Effector CD8-positive, alpha-beta T cell (primary cell): ENCODE data around the gene NAA20.

Source experiments
- DNase-seq: peaks from one replicate; lab custom pipeline; 2025; lab: John Stamatoyannopoulos, UW
- total RNA-seq, 4 experiments: gene quantifications; one replicate each; lab custom pipeline; 2026; lab: John Stamatoyannopoulos, UW

The NAA20 gene
- 25.5 to 48.8 (median 28.2) reads per million in 4 experiments for total RNA-seq

GRCh38 chr20:20017001-20017843 lies at the start of gene NAA20:
Gene NAA20, plus strand, starts transcription at chr20:20017362. Its CDS starts 35 bp downstream, at chr20:20017397.
- peak; percentile 79 for DNase-seq

DNA sequence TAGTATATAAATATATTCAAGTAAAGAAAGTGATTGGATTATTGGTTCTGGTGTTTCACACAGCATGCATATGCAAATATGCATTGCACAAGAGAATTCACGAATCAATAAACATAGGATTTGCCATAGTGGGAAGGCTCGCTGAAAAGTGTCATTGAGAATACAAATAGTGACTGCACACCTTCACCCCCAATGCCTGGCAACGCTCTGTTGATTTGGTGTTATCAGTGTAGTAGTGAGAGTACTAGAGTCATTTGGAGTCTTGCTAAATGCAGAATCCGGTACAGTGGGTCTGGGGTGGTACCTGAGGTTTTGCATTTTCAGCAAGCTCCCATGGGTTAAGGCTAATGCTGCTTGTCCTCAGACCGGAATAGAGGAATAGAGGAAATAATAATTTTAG lies 49.7 kb upstream of the NAA20 start:
- DNase-seq: no peak

GRCh38 chr20:19968028-19968427 lies 49.1 kb upstream of the NAA20 start:
- no peak for DNase-seq

GRCh38 chr20:19968466-19969073 lies 48.6 kb upstream of the NAA20 start:
- no peak for DNase-seq

DNA sequence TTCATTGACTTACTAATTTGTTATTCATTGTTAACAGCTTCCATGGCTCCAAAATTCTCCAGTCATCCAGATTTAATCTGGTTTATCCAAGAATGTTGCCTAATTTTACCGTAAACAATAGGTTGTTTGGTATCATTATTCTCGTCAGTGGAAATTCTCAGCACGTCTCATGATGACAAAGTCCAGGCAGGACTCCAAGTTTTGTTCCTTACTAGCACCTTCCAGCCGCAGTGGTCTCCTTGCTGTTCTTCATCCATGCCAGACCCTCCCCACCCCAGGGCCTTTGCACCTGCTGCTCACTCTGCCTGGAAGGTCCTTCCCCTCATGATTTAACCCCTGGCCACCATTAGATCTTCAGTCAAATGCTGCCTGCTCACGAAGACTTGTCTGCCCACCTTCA lies 48.1 kb upstream of the NAA20 start:
- no peak for DNase-seq

DNA sequence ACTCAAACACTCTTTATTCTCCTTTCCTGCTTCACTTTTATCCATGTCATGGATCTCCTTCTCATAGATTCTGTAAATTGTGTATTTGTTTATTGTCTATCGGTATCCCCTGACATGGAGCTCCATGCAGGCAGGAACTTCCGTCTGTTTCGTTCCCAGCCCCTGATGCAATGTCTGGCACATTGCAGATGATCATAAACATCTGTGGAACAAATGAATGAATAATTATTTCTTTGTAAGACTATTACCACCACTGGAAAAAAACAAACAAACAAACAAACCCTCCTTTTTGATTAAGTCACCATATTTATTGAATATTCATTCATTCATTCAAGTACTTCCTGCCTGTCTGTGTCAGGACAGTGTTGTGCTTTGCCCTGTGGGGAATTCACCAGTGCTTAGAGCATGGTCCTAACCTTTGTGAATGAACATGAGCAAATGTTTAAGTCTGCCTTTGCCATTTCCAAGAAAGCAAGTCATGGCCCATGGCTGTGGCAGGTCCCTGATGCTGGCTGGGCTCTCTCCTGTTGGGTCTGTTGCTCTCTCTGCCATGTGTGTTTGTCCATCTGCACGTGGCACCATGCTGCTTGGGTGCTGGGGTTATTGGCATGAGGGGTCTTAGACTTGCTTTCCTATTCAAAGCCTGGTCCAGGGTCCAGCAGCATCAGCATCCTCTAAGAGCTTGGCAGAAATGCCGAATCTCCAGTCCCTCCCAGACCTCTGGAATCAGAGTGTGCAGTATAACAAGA lies 47.5 kb upstream of the NAA20 start:
- no peak for DNase-seq

- DNase-seq: no peak
Measured at GRCh38 chr20:19970256-19970765, 46.9 kb upstream of the NAA20 start.

DNA sequence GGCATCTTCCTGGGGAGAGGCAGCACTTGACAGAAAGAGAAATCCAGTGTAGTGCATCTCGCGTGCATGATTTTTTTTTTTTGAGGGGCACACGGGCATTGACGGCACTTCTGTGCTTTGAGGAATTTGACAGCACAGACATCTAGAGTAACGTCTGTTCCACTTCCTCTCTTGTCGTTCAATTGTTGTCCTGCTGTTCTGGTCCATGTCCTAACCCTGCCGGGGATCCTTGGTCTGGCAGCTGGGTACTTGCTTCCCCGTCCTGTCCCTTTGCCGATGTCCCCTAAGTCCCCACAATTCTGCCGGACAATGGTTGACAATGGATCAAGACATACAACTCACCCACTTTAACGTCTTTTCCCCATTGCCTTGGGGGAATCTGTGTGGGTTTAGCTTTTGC lies 46.0 kb upstream of the NAA20 start:
- no peak for DNase-seq

DNA sequence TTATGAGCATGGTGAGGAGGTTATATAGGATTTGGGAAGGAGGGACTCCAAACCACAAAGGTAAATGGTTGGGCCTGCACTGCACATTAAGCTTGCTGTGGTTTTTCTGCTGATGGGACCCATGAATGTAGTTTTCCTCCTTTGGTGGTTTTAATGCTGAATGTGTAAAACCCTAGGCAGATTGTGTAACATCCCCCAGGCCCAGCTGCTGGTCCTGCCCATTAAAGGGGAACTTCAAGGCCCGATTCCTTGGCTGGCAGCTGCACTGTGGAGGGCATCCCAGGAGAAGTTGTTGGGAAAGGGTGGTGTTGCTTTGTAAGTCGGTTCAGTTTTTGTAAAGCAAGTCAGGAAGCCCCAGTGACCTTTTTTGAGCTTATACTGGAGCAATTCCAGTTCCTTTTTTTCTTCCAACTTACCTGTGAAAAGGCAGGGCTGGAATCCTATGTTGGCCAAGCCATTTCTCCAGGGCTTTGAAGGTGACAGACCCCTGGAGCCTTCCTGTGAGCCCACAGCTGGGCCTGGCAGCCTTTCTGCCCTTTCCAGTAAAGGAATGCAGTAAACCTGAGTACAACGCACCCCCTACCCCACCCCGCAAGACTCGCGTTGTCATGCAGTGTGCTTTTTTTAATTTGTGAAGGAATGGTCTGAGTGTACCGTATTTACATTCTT lies 43.1 kb upstream of the NAA20 start:
- DNase-seq: no peak

DNA sequence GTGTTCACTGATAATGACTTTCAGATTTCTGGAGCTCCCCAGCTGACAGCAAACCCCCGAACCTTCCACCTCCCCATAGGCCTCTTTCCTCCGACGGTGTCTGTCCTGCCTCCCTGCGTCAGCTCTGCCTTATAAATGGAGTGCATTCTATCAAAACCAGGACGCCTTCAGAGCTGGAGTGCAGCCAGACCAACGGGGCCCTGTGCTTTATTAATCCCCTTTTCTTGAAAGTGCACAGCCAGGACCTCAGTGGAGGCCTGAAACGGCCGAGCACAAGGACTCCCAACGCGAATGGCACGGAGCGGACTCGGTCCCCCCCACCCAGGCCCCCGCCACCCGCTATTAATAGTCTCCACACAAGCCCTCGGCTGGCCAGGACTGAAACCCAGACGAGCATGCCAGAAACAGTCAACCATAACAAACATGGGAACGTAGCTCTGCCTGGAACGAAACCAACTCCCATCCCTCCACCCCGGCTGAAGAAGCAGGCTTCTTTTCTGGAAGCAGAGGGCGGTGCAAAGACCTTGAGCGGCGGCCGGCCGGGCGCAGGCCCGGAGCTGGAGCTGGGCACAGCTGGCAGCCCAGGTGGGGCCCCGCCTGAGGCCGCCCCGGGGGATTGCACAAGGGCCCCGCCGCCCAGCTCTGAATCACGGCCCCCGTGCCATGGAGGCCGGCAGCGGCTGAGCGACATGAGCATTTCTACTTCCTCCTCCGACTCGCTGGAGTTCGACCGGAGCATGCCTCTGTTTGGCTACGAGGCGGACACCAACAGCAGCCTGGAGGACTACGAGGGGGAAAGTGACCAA lies 42.3 kb upstream of the NAA20 start:
- DNase-seq: no peak

DNA sequence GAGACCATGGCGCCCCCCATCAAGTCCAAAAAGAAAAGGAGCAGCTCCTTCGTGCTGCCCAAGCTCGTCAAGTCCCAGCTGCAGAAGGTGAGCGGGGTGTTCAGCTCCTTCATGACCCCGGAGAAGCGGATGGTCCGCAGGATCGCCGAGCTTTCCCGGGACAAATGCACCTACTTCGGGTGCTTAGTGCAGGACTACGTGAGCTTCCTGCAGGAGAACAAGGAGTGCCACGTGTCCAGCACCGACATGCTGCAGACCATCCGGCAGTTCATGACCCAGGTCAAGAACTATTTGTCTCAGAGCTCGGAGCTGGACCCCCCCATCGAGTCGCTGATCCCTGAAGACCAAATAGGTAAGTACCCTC lies 41.7 kb upstream of the NAA20 start:
- DNase-seq: no peak

DNA sequence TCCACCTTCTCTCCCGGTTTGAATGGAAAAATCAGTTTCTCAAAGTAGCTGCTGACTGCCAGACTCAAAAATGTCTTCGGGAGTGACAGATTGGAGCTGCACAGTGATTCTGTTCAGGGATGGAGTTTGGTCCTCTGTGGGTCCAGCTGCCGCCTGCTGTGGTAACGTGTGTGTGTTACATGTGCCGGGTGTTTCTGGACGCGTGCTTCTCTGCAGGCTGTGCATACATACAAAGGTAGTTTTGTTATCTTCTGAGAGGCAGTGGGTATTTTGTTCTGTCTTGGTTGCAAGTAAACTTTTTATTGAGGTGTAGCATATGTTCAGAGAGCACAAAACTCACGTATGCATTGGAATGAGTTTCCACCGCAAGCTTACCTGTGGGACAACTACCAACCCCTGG lies 41.3 kb upstream of the NAA20 start:
- no peak for DNase-seq

GRCh38 chr20:19976595-19977372 lies 40.4 kb upstream of the NAA20 start:
- no peak for DNase-seq

DNA sequence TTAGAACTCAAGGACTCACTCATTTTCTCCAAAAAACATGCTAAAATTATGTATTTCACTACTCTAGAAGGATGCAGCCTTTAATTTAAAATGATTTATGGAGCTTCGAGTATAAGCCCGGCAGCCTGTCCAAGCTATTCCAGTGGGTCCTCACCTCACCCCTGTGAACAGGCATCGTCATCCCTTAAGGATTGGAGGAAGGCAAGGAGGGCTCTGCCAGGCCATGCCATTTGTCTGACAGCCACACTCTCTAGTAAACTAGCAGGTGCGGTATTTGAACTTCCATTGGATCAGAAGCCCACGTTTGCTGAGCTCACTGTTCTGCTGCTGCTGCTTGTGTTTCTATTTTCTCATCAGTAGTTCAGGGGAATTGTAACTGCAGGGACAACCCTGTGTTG lies 39.8 kb upstream of the NAA20 start:
- no peak for DNase-seq

DNA sequence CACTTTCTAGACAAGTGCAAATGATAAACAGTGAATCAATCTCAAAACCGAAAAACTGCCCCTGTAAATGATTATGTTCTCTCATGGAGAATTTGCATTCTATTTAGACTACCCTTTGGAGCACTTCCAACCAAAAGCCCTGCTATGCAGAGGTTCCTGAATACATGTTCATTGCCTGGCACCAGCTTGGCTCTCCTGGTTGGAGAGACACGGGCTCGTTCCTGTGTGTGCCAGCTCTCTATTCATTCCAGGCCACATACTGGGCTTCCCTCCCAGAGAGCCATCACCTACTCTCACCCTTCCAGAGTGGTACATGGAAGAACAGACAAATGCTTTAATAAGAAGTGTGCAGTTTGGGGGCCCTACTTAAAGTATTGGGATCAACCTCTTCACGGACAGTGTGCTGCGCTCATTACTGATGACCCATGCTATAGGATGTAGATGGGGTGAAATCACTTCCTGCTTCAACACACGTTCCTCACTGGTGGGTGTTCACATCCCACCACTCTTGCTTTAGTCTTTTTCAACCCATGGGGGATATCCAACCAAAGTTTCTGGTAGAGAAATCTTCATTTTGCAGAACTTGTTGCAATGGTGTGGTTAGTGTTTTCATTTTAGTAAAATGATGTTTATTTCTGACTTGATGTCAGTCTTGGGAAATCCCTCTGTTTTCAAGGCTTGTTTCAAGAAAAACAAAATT lies 38.5 kb upstream of the NAA20 start:
- DNase-seq: no peak

- no peak for DNase-seq
Measured at GRCh38 chr20:19981031-19981451, 36.1 kb upstream of the NAA20 start.

- no peak for DNase-seq
Measured at GRCh38 chr20:19986419-19986818, 30.7 kb upstream of the NAA20 start.

DNA sequence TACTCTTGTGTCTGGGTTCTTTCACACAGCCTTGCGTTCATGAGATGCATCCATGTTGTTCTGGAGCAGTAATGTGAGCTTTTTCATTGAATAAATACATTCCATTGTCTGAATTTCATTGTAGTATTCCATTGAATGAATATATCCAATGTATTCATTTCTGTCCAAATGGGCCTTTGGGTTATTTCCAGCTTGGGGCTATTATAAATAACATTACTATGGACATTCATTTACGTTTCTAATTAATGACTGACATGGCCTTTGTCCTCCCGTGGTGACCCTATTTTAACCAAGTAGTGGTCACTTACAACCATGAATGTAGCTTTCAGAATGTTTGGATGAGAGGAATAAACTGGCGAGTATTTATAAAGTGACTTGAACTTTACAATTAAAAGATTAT lies 30.1 kb upstream of the NAA20 start:
- DNase-seq: no peak

DNA sequence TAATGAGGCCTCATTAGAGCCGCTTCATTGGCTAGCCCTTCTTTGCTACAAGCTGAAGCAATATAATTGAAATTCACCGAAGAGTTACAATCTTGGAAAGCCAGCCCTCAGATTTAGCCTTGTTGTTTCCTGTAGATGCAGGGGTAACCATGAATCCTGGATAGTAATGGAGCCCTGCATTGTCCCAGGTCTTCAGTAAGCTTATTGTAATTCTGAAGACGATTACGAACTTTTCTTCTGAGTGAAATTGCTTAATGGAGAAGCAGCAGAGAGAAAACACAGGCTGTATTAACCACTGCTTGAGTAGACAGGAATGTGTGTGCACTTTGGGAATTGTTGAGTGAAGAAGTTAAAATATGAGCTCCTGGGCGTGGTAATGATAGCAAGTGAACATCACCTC lies 26.3 kb upstream of the NAA20 start:
- DNase-seq: no peak

DNA sequence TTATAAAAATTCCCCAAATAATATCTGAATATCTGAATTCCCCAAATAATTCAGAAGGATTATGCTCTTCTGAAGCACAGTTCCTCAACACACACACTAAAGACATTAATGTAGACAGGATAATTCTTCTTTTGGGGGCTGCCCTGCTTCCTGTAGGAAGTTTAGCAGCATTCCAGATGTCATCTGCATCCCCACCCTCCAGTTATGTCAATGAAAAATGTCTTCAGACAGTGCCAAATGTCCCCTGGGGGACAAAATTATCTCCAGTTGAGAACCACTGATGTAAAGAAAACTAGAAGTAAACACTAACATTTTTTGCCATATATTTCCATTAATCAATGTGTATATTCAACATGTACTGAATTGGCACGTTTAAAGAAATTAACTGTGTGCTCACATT lies 25.9 kb upstream of the NAA20 start:
- DNase-seq: no peak
